HFFc6 (cell line): ENCODE measurements around the gene HNRNPA0. TPM values are rescaled to one million over a fixed set of nuclear protein-coding genes. Genes with fewer than 3 reads are reported as not detected.
A peak's percentile ranks its signal among the peaks of the same experiment; 100 is the strongest.

Experiments used
- DNase-seq: peaks from one replicate; pipeline ENCODE4 v3.0.0-alpha.2; 2018
- H3K27ac Mint-ChIP-seq: 2 replicates; pipeline ENCODE4 v1.8.0; 2020; ENCODE audit warnings: mild to moderate bottlenecking, mixed read lengths
- H3K27me3 Mint-ChIP-seq: 2 replicates; pipeline ENCODE4 v1.8.0; 2021; ENCODE audit warnings: mild to moderate bottlenecking, moderate library complexity, mixed read lengths; ENCODE audit not compliant: insufficient read depth
- H3K36me3 Mint-ChIP-seq: 2 replicates; pipeline ENCODE4 v1.8.0; 2021; ENCODE audit warnings: low read depth, mixed read lengths
- H3K4me1 Mint-ChIP-seq: 2 replicates; pipeline ENCODE4 v1.8.0; 2020; ENCODE audit warnings: low read depth, mixed read lengths
- H3K4me3 Mint-ChIP-seq: 2 replicates; pipeline ENCODE4 v1.8.0; 2020; ENCODE audit warnings: mild to moderate bottlenecking, moderate library complexity, mixed read lengths
- H3K9me3 Mint-ChIP-seq: 2 replicates; pipeline ENCODE4 v1.8.0; 2020; ENCODE audit warnings: mild to moderate bottlenecking, mixed read lengths
- CTCF ChIP-seq: fragments of 200-600 bp; sonication (generic); IDR thresholded peaks from 2 replicates; pipeline ENCODE4 v1.5.0; 2021; ENCODE audit warnings: antibody characterized with exemption, mild to moderate bottlenecking
- total RNA-seq, 6 experiments: library from RNA; stranded (reverse); fragmentation: NEBNext Ultra II Directional; extraction: Animal tissue kit (Norgen Biotek cat#: 25700); gene quantifications; 2 replicates in 1 of 6; 3 replicates in 5 of 6; pipeline ENCODE4 v1.2.3, GENCODE V29; 2021

HNRNPA0 gene
- total RNA-seq, 6 experiments from 2014 or later = 20.3 to 23.0 (median 22.0) TPM

GRCh38 chr5:137710086-137710485 lies 44.1 kb downstream of the HNRNPA0 start:
- no peak for DNase-seq
- no peak for TF ChIP-seq CTCF
- Mint-ChIP-seq H3K9me3 (peaks cover 4% of the 10 kb centered on the region), H3K27ac (no peak overlapping the region), H3K4me3 (no peak overlapping the region), H3K27me3 (no peaks in the 10 kb centered on the region; the same call in 1 of the 2 replicates), H3K4me1 (peaks cover 25% of the 10 kb centered on the region), H3K36me3 (no peaks in the 10 kb centered on the region)

- no peak overlapping the region for H3K4me3 Mint-ChIP-seq
- H3K36me3 Mint-ChIP-seq = no peaks in the 10 kb centered on the region
- H3K4me1 Mint-ChIP-seq = peaks cover 22% of the 10 kb centered on the region
- H3K9me3 Mint-ChIP-seq = peaks cover 4% of the 10 kb centered on the region
- DNase-seq = no peak
- H3K27me3 Mint-ChIP-seq = no peaks in the 10 kb centered on the region; the same call in 1 of the 2 replicates
- no peak for TF ChIP-seq CTCF
- H3K27ac Mint-ChIP-seq = no peak overlapping the region
Observed at GRCh38 chr5:137708796-137709559, 45.2 kb downstream of the HNRNPA0 start.

DNA sequence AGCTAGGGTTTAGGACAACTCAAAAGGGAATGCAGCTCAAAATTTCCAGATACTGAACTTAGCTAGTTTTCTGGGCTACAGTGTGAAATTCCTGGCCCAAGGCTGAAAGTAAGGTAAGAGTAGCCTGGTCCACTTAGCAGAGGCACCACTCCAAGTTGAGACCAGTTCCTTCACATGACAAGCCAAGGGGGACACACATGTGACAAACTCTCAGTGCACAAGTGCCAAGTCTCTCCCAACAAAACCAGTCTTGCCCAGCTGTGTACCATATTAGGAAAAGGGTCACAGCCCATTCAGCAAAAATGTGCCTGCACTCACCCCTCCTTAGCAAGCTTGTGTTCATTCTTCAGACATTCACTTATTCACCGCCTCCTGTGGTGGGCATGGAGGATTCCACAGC lies 46.1 kb downstream of the HNRNPA0 start:
- no peak overlapping the region for H3K27ac Mint-ChIP-seq
- TF ChIP-seq CTCF = no peak
- H3K4me1 Mint-ChIP-seq = peaks cover 22% of the 10 kb centered on the region
- H3K27me3 Mint-ChIP-seq = no peaks in the 10 kb centered on the region; the same call in 1 of the 2 replicates
- H3K36me3 Mint-ChIP-seq = no peaks in the 10 kb centered on the region
- no peak for DNase-seq
- peaks cover 2% of the 10 kb centered on the region for H3K9me3 Mint-ChIP-seq
- no peak overlapping the region for H3K4me3 Mint-ChIP-seq

DNA sequence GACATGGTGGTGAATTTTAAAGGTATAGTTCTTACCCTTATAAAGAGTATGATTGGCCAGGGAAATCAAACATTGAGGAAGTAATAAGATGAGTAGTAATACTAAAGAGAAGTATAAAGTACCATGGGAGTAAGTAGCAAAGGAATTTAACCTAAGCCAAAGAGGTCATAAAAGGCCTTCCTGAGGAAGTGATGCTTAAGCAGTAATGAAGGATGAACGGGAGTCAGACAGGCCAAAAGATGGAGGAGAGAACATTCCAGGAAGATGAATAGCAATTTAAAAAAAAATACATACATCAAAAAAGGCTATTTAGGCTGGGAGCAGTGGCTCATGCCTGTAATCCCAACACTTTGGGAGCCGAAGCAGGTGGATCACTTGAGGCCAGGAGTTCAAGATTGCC lies 47.3 kb downstream of the HNRNPA0 start:
- Mint-ChIP-seq H3K4me1 (peaks cover 22% of the 10 kb centered on the region), H3K36me3 (no peaks in the 10 kb centered on the region), H3K27ac (no peak overlapping the region), H3K9me3 (no peaks in the 10 kb centered on the region), H3K27me3 (no peaks in the 10 kb centered on the region; the same call in 1 of the 2 replicates), H3K4me3 (no peak overlapping the region)
- TF ChIP-seq CTCF = no peak
- peak; percentile 55 for DNase-seq

DNA sequence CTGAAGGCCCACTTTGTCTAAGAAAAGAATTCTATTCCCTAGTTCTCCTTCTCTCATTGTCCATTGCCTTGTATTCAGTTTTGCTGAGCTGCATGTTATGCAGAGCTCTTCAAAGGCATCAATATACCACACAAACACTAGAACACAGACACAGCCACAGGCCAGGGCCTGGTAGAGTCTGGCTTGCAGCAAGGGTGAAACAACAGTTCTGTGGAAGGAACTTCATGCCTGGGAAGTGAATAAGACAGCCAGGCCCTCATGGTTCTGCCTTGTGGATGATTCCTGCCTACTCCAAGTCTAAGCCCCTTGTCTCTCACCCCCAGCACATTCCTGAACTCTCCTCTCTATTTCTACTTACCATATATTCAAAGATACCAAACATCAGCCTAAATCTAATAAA lies 49.1 kb downstream of the HNRNPA0 start:
- H3K27me3 Mint-ChIP-seq = no peaks in the 10 kb centered on the region; the same call in 1 of the 2 replicates
- peak overlapping the region; percentile 58; the same call in 1 of the 2 replicates for H3K27ac Mint-ChIP-seq
- H3K4me1 Mint-ChIP-seq = peaks cover 22% of the 10 kb centered on the region
- peak; percentile 30 for DNase-seq
- no peak overlapping the region for H3K4me3 Mint-ChIP-seq
- no peaks in the 10 kb centered on the region for H3K9me3 Mint-ChIP-seq
- no peak for TF ChIP-seq CTCF
- no peaks in the 10 kb centered on the region for H3K36me3 Mint-ChIP-seq
